Heart right ventricle (tissue), 12 donors: ENCODE results near the gene PLGLB2. TPM values are rescaled to one million over a fixed set of nuclear protein-coding genes. Genes with fewer than 3 reads are reported as not detected.

Experiments used
- polyA plus RNA-seq, 2 donors: library from polyadenylated mRNA; stranded (reverse); fragments of 200-250 nt; gene quantifications; one replicate each; pipeline ENCODE4 v1.2.3, GENCODE V29; 2013
- total RNA-seq, 10 donors: library from RNA; stranded (reverse); fragmentation: NEBNext Ultra II Directional in 3 of 10; extraction: Animal tissue kit (Norgen Biotek cat#: 25700) in 3 of 10; gene quantifications; one replicate each; pipeline versions ENCODE4 v1.2.1 to v1.2.4, GENCODE V29; 2021 to 2023
- donor health status: ischemic (EF 13 %, LVEDD 7.1; RV severe dilation, severe dysfunction).
- donor health status: healthy with polysubstance abuse.
- donor health status: DM: no; HTN: yes; CAD: no.
- donor health status: DM: no; HTN: no; CAD: no.
- donor health status: ischemic (EF 25% LVEDD 6.9; RV normal size, moderate dysfunction).
- donor health status: ischemic (EF 25% LVEDD 5.7; RV mildly dilated, moderate dysfunction).
- donor health status: healthy.
- donor health status: nonischemic (EF 11% LVEDD 7.7; RV severe dilation, severe dysfunction).
- donor health status: DM: yes; HTN: yes; CAD: no.
- donor health status: PGD.
- donor health status: ischemic (EF 29% LVEDD 5.4; RV normal size, mild dysfunction).
- donor health status: nonischemic (EF 23%, LVEDD 6.1; RV moderate dilation, normal function).

Gene PLGLB2
- total and polyA plus RNA-seq, 12 donors = 0.13 to 5.3 (median 1.0) TPM; not detected in 5

Other genes starting within 250 kb of the PLGLB2 start
- 1 to 10 TPM in 5 of 10 donors, under 1 TPM in 1, not detected in 4; 0.21 to 3.9 (median 1.5) TPM for gene RGPD2, start 77.7 kb downstream of the PLGLB2 start, total RNA-seq
- gene RGPD2, start 77.7 kb downstream of the PLGLB2 start, polyA plus RNA-seq = 1 to 10 TPM in 1 of 2 donors, under 1 TPM in 1; 0.94 to 1.9 TPM